HG03139 (cell line): Measurements from ENCODE around the gene TMEM209.
A peak's percentile ranks its signal among the peaks of the same experiment; 100 is the strongest.
"Not testable (repeated sequence)": the region's sequence is repeated elsewhere in the genome, so short reads cannot be mapped to it uniquely, and the experiment has no call there.

Experiments used
- ATAC-seq: cut with Tn5 transposase; IDR thresholded peaks from one replicate; pipeline ENCODE4 v1.9.1; 2021; ENCODE audit not compliant: unreplicated experiment

Gene TMEM209

DNA sequence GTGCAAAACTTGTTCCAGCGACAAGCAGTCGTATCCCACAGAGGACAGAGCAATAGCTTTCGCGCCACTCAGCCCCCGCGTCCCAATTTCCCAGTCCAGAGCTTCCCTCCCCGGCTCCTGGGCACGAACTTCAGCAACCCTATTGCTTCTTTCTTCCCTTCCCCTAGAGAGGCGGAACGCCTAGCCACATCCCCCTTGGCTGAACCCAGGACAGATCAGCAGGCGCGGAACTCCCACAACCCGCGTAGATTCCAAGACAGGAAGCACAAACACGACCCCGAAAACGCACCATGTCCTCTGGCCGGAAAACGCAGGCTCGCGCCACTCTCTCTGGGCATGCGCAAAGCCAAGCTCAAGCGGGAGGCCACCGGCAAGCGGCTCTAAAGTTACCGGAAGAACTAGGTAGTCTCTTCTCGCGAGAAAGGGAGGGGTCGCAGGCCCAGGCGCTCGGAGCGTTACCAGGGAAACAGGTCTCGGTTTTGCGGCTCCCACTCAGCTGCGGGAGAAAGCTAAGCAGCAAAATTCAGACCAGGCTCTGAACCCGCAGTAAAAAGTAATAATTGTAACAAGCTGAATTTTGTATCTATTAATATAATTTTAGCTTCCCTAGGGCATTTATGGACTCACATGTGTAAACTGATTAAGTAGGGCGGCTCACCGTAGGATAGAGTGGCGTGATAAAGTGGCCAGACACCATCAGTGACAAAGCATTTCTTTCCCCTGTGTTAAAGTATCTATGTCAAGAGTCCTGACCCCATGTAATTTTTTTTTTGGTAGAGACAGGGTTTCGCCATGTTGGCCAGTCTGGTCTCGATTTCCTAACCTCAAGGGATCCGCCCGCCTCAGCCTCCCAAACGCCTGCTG is at the start of gene TMEM209:
TMEM209 (minus strand) TSS at position 323 of the 864 bp plus-strand sequence; CDS start at position 292, 31 bp downstream.
- peak; percentile 96 for ATAC-seq

DNA sequence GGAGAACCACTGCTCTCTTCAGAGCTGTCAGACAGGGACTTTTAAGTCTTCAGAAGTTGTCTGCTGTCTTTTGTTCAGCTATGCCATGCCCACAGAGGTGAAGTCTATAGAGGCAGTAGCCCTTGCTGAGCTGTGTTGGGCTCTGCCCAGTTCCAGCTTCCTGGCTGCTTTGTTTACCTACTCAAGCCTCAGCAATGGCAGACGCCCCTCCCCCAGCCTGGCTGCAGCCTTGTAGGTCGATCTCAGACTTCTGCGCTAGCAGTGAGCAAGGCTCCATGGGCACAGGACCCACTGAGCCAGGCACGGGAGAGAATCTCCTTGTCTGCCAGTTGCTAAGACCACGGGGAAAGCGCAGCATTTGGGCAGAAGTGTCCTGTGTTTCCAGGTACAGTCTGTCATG is 49.3 kb upstream of the TMEM209 start:
- no peak for ATAC-seq

DNA sequence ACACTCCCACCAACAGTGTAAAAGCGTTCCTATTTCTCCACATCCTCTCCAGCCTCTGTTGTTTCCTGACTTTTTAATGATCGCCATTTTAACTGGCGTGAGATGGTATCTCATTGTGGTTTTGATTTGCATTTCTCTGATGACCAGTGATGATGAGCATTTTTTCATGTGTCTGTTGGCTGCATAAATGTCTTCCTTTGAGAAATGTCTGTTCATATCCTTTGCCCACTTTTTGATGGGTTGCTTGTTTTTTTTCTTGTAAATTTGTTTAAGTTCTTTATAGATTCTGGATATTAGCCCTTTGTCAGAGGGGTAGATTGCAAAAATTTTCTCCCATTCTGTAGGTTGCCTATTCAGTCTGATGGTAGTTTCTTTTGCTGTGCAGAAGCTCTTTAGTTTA is 44.4 kb upstream of the TMEM209 start:
- ATAC-seq, result not testable (repeated sequence)

DNA sequence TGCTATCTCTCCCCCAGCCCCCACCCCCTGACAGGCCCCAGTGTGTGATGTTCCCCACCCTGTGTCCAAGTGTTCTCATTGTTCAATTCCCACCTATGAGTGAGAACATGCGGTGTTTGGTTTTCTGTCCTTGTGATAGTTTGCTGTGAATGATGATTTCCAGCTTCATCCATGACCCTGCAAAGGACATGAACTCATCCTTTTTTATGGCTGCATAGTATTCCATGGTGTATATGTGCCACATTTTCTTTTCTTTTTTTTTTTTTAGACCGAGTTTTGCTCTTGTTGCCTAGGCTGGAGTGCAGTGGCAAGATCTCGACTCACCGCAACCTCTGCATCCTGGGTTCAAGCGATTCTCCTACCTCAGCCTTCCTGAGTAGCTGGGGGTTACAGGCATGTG is 43.6 kb upstream of the TMEM209 start:
- ATAC-seq, result not testable (repeated sequence)

DNA sequence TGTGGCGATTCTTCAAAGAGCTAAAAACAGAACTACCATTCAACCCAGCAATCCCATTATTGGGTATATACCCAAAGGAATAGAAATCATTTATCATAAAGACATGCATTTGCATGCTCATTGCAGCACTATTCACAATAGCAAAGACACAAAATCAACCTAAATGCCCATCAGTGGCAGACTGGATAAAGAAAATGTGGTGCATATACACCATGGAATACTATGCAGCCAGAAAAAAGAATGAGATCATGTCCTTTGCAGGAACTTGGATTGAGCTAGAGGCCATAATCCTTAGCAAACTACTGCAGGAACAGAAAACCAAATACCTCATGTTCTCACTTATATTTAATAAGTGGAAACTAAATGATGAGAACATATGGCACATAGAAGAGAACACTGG is 41.3 kb upstream of the TMEM209 start:
- not testable (repeated sequence) for ATAC-seq

DNA sequence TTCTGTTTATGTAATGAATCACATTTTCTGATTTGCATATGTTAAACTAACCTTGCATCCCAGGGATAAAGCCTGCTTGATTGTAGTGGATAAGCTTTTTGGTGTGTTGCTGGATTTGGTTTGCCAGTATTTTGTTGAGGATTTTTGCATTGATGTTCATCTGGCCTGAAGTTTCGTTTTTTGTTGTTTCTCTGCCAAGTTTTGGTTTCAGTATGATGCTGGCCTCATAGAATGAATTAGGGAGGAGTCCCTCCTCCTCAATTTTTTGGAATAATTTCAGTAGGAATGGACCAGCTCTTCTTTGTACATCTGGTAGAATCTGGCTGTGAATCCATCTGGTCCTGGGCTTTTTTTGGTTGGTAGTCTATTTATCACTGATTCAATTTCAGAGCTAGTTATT is 38.3 kb upstream of the TMEM209 start:
- not testable (repeated sequence) for ATAC-seq

DNA sequence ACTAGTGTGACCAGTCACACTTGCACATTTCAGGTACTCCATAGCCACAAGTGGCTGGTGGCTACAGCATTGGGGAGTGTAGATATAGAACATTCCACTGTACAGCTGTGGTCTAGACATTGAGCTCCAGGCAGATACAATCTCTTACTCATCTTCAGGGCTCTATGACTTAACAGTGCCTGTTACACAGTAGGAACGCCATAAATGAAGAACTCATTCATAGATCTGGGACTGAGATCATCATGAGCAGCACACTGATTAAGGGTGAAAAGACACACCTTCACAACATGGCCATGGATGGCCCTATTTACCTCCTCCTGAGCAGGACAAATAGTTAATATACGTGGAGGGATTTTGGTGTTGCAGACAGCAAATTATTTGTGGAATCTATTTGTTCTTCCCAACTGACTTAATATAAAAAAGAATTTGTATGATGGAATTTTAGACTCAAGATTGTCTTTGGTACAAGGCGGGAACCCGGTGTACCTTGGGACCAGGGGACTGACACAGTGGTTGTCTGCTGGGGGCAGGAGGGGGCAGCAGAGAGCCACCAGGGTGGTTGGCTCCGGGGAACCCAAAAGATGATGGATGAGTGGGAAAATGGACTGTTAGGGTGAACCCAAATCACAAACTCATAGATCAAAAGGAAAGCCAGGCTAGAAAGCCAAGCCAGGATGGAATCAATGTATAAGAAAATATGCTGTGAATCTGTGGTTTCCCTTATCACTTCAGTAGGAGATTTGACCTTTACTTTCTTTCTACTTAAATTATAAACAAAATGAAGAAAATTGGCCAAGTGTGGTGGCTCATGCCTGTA is 37.2 kb upstream of the TMEM209 start:
- ATAC-seq, result no peak

DNA sequence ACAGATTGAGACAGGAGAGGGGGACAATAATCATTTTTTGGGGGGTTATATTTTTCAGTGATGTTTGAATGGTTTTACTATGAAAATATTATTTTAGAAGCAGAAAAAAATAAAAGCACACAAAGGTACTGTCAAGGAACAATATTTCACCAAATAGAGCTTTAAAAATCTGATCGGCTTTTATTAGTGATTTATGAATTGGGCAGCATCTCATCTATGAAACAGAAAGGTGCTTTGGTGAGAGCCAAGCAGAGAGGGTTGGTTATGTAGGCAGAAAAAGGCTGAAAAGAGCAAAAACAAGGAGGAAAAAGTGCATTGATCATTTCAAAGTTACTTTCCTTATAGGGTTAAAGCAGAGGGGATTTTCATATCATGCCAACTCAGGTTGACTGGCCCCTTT is 35.0 kb upstream of the TMEM209 start:
- no peak for ATAC-seq

DNA sequence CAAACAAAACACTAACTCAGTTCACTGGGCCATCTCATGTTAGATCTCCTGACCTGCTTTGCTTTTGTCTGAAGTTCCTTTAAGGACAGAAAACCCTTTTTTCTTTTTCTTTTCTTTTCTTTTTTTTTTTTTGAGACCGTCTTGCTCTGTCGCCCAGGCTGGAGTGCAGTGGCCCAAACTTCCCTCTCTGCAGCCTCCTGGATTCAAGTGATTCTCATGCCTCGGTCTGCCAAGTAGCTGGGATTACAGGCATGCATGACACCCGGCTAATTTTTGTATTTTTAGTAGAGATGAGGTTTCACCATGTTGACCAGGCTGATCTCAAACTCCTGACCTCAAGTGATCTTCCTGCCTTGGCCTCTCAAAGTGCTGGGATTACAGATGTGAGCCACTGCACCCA is 31.2 kb upstream of the TMEM209 start:
- ATAC-seq, result not testable (repeated sequence)

DNA sequence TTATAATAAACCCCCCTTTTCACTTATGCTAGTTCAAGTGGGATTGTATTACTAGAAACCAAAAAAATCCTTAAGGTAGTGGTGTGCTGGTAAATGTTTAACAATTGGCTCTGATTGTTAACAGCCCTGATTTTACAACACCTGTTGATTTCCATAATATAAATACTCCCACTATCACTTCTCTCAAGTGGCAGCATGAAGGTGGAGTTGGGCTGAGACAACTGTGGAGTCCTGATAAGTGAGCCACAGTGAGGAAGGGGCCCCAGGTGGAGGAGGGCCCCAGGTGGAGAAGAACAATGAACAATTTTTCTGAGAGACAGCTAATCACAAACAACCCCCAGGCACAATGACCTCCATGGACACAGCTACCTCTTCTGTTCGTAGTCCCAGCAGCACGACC is 28.9 kb upstream of the TMEM209 start:
- ATAC-seq, result no peak

DNA sequence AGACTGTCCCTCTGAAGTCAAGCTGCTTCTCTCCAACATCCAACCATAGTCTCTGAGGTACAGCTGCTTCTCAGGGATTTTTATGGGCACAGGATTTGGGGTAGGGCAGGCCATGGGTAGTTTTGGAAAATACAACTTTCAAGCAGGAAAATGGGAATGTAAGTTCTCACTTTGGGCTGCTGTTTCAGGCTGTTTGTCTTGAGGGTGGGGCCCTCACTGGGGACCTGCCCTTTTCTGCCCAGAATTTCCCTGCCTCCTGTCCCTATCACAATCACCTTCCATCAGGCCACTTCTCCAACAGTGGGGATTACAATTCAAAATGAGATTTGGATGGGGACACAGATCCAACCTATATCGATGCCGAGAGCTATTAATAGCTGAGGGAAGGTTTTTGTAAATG is 27.0 kb upstream of the TMEM209 start:
- ATAC-seq, result no peak

DNA sequence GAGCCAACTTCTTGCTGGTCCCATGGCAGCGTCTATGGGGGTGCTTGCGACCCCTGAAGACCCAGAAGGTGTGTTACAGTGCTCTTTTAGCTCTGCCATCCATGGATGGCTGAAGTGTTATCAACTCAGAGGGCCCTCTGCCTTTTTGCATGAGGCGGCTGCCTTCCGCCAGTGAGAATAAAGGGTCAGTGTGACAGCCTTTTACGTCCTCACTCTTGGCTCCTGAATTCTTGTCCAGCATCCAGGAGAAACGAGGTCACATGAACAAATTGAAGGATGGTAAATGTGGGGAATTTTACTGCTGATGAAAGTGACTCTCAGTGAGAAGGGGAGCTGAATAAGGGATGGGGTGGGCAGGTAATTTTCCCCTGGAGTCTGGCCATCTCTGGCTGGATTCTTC is 26.6 kb upstream of the TMEM209 start:
- no peak for ATAC-seq

DNA sequence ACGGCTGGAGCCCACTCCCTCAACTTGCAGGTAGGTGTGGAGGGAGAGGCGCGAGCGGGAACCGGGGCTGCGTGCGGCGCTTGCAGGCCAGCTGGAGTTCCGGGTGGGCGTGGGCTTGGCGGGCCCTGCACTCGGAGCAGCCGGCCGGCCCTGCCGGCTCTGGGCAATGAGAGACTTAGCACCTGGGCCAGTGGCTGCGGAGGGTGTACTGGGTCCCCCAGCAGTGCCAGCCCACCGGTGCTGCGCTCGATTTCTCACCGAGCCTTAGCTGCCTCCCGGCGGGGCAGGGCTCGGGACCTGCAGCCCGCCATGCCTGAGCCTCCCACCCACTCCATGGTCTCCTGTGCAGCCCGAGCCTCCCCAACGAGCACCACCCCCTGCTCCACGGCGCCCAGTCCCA is 24.8 kb upstream of the TMEM209 start:
- ATAC-seq, result not testable (repeated sequence)

DNA sequence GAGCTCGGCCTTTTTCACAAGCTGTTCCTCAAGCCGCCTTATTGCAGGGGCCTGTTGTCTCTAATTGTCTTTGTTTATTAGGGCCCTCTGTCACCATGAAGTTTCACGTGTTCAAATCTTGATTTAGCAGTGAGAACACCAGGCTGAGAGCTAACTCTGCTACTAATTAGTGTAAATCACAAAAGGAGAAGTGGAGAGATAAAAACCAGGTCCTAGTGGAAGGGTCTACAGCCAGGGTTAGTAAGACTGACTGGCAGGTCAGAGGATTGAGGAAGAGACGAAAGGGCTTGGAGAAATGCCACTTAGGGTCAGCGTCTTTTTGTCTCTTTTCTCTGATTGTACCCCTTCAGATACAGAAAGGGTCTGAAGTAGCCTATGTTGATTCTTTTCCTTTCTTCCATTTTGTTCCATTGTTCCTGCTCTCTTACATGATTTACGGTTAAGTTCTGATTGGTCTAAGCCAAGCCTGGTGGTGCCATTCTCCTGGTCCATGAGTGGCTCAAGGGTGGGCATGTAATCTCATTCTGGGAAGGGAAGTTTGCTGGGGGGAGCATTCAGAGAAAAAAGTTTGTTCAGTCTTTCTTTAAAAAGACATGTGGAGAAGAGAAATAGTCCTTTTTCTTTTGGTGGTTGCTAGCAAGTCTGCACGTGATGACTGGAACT is 23.8 kb upstream of the TMEM209 start:
- no peak for ATAC-seq

DNA sequence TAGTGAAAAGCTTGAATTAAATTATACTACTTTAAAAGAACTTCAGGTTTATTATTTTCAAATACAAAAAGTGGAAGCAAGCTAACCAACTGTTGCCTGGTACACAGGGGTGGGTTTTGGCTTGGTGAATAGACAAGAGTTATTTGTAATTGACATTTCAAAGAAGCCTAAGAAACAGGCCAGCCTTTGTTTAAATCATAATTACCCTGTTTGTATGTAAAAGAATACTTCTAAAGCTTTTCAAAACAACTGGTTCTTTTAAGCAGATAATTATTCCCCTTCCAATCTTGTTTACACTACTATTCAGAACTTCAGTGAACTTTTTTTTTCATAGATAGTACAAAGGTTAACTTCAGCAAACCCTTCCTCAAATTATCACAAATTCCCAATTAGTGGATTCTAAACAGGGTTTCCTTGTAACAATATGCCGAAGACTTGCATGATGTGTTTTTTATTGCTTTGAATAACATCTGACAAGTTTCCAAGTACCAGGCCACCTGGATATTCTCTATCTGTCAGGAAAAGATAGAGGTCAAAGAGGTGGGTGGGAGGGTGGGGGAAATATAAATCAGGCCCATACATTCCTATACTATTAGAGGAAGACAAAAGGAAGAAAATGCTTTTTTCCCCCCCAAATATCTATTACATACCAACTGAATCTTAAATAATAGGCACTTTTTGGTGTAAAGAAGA is 22.8 kb upstream of the TMEM209 start:
- no peak for ATAC-seq

DNA sequence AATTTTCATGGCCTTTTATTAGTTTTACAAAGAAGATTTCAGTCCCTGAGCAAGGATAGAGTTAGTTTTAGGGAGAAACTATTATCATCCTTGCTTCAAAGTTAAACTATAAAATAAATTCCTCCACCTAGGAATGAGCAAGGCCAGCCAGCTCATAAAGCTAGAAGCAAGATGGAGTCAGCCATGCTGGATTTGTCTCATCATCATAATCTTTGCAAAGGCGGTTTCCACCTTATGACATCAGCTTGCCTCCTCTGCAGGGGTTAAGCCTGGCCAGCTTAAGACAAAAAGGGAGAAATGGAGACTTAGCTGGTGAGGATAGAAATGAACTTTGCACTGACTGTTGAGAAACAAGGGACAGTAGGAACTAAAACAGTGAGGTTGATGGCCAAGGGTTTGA is 21.1 kb upstream of the TMEM209 start:
- no peak for ATAC-seq

DNA sequence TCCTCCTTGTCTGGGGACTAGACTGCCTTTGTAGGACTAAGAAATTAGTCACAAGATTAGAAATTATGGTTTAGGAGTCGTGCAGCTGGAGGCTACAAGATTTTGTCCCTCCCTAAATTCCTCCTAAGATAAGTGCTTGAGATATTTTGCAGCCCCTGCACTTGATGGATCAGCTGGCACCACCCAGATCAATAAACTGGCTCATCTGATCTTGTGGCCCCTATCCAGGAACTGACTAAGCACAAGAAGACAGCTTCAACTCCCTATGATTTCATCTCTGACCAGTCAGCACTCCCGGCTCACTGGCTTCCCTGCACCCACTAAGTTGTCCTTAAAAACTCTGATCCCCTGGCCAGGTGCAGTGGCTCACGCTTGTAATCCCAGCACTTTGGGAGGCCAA is 19.7 kb upstream of the TMEM209 start:
- ATAC-seq, result not testable (repeated sequence)

DNA sequence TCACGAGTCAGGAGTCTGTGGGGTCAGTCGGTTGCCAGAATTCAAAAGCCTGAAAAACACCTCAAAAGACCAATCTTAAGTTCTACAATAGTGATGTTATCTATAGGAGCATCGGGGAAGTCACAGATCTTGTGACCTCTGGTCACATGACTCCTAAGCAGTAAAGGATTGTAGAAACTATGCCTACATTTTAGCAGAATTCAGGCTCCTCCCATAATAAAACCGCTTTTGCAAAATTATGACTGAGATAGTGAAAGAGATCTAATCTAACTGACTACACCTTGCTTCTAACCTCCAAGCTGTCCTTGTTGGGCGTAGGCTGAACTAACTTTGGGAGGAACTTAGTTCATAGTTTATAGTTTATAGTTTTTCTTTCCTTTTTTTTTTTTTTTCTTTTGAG is 19.0 kb upstream of the TMEM209 start:
- ATAC-seq, result no peak

DNA sequence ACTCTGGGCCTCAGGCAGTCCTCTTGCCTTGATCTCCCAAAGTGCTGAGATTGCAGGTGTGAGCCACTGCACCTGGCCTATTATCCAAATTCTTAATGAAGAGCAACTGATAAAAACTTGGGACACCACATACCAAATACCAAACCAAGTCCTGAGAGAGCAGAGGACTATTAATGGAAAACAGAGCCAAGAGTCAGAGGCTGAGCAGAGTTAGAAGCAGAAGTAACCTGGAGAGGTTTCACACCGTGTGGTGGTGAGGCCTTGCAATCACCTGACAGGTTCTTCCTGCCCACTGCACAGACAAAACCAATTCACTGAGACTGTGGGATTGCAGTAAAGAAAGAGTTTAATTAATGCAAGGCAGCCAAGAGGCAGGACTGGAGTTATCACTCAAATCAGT is 18.4 kb upstream of the TMEM209 start:
- ATAC-seq, result no peak

DNA sequence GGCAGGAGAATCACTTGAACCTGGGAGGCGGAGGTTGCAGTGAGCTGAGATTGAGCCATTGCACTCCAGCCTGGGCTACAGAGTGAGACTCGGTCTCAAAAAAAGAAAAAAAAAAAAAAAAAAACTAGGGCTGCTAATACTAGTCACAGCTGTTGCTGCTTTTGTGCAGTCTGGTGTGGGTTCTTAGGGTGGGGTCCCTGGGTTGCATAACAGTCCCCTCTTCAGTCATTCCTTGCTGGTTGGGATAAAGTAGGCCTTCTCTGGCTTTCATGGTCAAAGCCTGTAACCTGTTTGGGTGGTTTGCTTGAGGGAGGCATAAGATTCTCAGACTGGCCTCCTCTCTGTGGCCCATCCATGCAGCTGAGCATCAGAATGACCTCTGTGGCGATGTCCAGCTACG is 16.5 kb upstream of the TMEM209 start:
- ATAC-seq, result no peak

DNA sequence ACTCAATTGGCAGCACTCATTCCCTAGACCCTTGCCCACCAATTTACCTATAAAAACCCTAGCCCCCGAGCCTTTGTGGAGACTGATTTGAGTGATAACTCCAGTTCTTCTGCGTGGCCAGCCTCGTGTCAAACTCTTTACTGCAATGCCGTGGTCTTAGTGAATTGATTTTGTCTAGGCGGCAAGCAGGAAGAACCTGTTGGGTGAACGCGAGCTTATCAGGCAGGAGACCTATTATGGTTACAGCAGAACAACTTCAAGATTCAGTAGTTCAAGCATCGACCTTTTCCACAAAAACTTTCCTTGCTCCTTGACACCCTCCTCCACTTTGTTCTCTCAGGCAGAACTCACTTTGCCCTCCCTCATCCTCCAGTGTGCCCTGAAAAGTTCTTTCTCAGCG is 14.7 kb upstream of the TMEM209 start:
- ATAC-seq, result no peak
